Peyer's patch (tissue), 4 donors: Measurements from ENCODE around the gene MACROD2.

Experiments used
- CTCF ChIP-seq, 6 experiments: fragments of 450-650 bp in 4 of 6; fragments of 200-600 bp in 2 of 6; sonication (generic) in 1 of 6; IDR thresholded peaks; one replicate each; pipeline ENCODE4 v1.5.1; 2017 to 2019; ENCODE audit warnings: antibody characterized with exemption in 6 of 6, mild to moderate bottlenecking in 3 of 6, moderate library complexity in 1 of 6
- POLR2A ChIP-seq, 2 donors: fragments of 450-650 bp; IDR thresholded peaks; one replicate each; pipeline ENCODE4 v1.5.1; 2017; ENCODE audit warnings: antibody characterized with exemption in 2 of 2, mild to moderate bottlenecking in 2 of 2, moderate library complexity in 2 of 2

- TF ChIP-seq POLR2A (IDR thresholded peaks at IDR 0.05) (no peak), CTCF (IDR thresholded peaks at IDR 0.05) (no peak)
Observed at GRCh38 chr20:14454296-14454695, 459.0 kb downstream of the MACROD2 start.
